Mammary epithelial cell (primary cell): ENCODE data around the gene DZANK1.
"Not testable (repeated sequence)": the region's sequence is repeated elsewhere in the genome, so short reads cannot be mapped to it uniquely, and the experiment has no call there.

ENCODE experiments used
- CTCF ChIP-seq, 2 donors: IDR thresholded peaks in 1 of 2; conservative IDR thresholded peaks in 1 of 2; 2 replicates each; pipeline ENCODE4 v1.5.1; 2011 to 2012; ENCODE audit warnings: inconsistent platforms in 2 of 2, low read length in 2 of 2, mild to moderate bottlenecking in 2 of 2, control low read depth in 1 of 2, low read depth in 1 of 2; ENCODE audit not compliant: insufficient read depth in 1 of 2; ENCODE audit errors: extremely low read depth in 1 of 2
- EZH2 ChIP-seq: IDR thresholded peaks from 2 replicates; pipeline ENCODE4 v1.6.1; 2012; ENCODE audit warnings: low read length, inconsistent platforms, borderline replicate concordance

GRCh38 chr20:18375551-18375950 lies 91.3 kb downstream of the DZANK1 start:
- TF ChIP-seq CTCF (conservative IDR thresholded peaks at IDR 0.05 in 1 of 2, IDR thresholded peaks at IDR 0.05 in 1 of 2; ENCODE audit: extremely low read depth in 1 of 2, insufficient read depth in 1 of 2, low read depth in 1 of 2, low read length in 2 of 2); EZH2: not testable (repeated sequence)
